Measurements from ENCODE around the gene TRANK1. TPM values are rescaled to one million over a fixed set of nuclear protein-coding genes. Genes with fewer than 3 reads are reported as not detected.

TRANK1 gene
- total RNA-seq, 1 donor from 2014 or later: 22.1 TPM

- ATAC-seq (peak; percentile 89), DNase-seq (ENCODE audit: low spot score) (peak; percentile 68)
- intact Hi-C loops (cut with DNase I): loop anchor here (10.0 kb wide), 1 partner anchor 144 kb away; no protein-coding TSS in a partner anchor
These were observed 76.0 kb downstream of the TRANK1 start for GRCh38 chr3:36868614-36869436.

- ATAC-seq (no peak), DNase-seq (ENCODE audit: low spot score) (no peak)
- intact Hi-C loops (cut with DNase I): loop anchor here (10.0 kb wide), 1 partner anchor 143 kb away; no protein-coding TSS in a partner anchor
These were observed 77.0 kb downstream of the TRANK1 start for GRCh38 chr3:36867810-36868209.

- DNase-seq (ENCODE audit: low spot score): no peak
- intact Hi-C loops (cut with DNase I): loop anchor here (10.0 kb wide), 1 partner anchor 142 kb away; no protein-coding TSS in a partner anchor
- no peak for ATAC-seq
These were observed 78.5 kb downstream of the TRANK1 start for GRCh38 chr3:36866368-36866767.

- no peak for DNase-seq (ENCODE audit: low spot score)
- ATAC-seq: no peak
- intact Hi-C loops (cut with DNase I): loop anchor here (10.0 kb wide), 1 partner anchor 140 kb away; no protein-coding TSS in a partner anchor
These were observed 80.4 kb downstream of the TRANK1 start for GRCh38 chr3:36864180-36865053.

GRCh38 chr3:36862076-36862755, 82.6 kb downstream of the TRANK1 start:
- ATAC-seq (no peak), DNase-seq (ENCODE audit: low spot score) (no peak)
- intact Hi-C loops (cut with DNase I): loop anchor here (10.0 kb wide), 1 partner anchor 137 kb away; no protein-coding TSS in a partner anchor

- no peak for ATAC-seq
- DNase-seq (ENCODE audit: low spot score): no peak
- intact Hi-C loops (cut with DNase I): no loop called here
These were observed 85.4 kb downstream of the TRANK1 start for GRCh38 chr3:36859494-36859893.

- intact Hi-C loops (cut with DNase I): no loop called here
- ATAC-seq: peak; percentile 53
- no peak for DNase-seq (ENCODE audit: low spot score)
These were observed 92.8 kb downstream of the TRANK1 start for GRCh38 chr3:36852071-36852470.

- no peak for ATAC-seq
- DNase-seq (ENCODE audit: low spot score): no peak
- intact Hi-C loops (cut with DNase I): no loop called here
These were observed 94.1 kb downstream of the TRANK1 start for GRCh38 chr3:36850743-36851142.

GRCh38 chr3:36846406-36846805, 98.4 kb downstream of the TRANK1 start:
- DNase-seq (ENCODE audit: low spot score): no peak
- intact Hi-C loops (cut with DNase I): no loop called here
- ATAC-seq: no peak

GRCh38 chr3:36843065-36844051, 101.5 kb downstream of the TRANK1 start:
- ATAC-seq (no peak), DNase-seq (ENCODE audit: low spot score) (no peak)
- intact Hi-C loops (cut with DNase I): no loop called here

- intact Hi-C loops (cut with DNase I): no loop called here
- no peak for ATAC-seq
- DNase-seq (ENCODE audit: low spot score): no peak
These were observed 102.6 kb downstream of the TRANK1 start for GRCh38 chr3:36842275-36842674.

GRCh38 chr3:36840453-36840921, 104.4 kb downstream of the TRANK1 start:
- ATAC-seq: peak; percentile 92
- intact Hi-C loops (cut with DNase I): no loop called here
- DNase-seq (ENCODE audit: low spot score): peak; percentile 67

- DNase-seq (ENCODE audit: low spot score) (no peak), ATAC-seq (no peak)
- intact Hi-C loops (cut with DNase I): no loop called here
These were observed 107.8 kb downstream of the TRANK1 start for GRCh38 chr3:36837089-36837488.

- ATAC-seq (no peak), DNase-seq (ENCODE audit: low spot score) (no peak)
- intact Hi-C loops (cut with DNase I): no loop called here
These were observed 111.6 kb downstream of the TRANK1 start for GRCh38 chr3:36833160-36833814.

- no peak for ATAC-seq
These were observed 112.4 kb downstream of the TRANK1 start for GRCh38 chr3:36832406-36832805.

GRCh38 chr3:36827133-36827532, 117.7 kb downstream of the TRANK1 start:
- intact Hi-C loops (cut with DNase I): no loop called here
- ATAC-seq (no peak), DNase-seq (ENCODE audit: low spot score) (no peak)

More at GRCh38 chr3:36832406-36832805, 112.4 kb downstream of the TRANK1 start:
- intact Hi-C loops (cut with DNase I): no loop called here
- no peak for DNase-seq (ENCODE audit: low spot score)

GRCh38 chr3:36826240-36826639, 118.6 kb downstream of the TRANK1 start:
- ATAC-seq (no peak), DNase-seq (ENCODE audit: low spot score) (no peak)
- intact Hi-C loops (cut with DNase I): no loop called here
